Calu3 (cell line): ENCODE results near the gene RNF214. TPM values are rescaled to one million over a fixed set of nuclear protein-coding genes. Genes with fewer than 3 reads are reported as not detected.

ENCODE experiments used
- BruUV-seq: library from RNA; stranded (reverse); fragments of 400-500 nt; replicated peaks from 2 replicates; lab custom pipeline; 2021; lab: Mats Ljungman, UMichigan
- CTCF ChIA-PET: fragments of 300-600 bp; sonication (Branson Sonifier 250); formaldehyde crosslinking; loops from one replicate; lab custom pipeline; 2022; ENCODE audit warnings: antibody characterized with exemption; lab: Charles Lee
- DNase-seq: peaks from one replicate; pipeline ENCODE4 v3.0.0; 2022
- H3K27ac Mint-ChIP-seq: one replicate; pipeline ENCODE4 v1.8.0; 2022; ENCODE audit warnings: mixed read lengths; ENCODE audit not compliant: unreplicated experiment
- H3K27me3 Mint-ChIP-seq: one replicate; pipeline ENCODE4 v1.8.0; 2022; ENCODE audit warnings: mixed read lengths; ENCODE audit not compliant: unreplicated experiment
- H3K36me3 Mint-ChIP-seq: one replicate; pipeline ENCODE4 v1.8.0; 2022; ENCODE audit warnings: mild to moderate bottlenecking, moderate library complexity, mixed read lengths; ENCODE audit not compliant: insufficient read depth, unreplicated experiment
- H3K4me1 Mint-ChIP-seq: one replicate; pipeline ENCODE4 v1.8.0; 2022; ENCODE audit warnings: mild to moderate bottlenecking, low read depth, mixed read lengths; ENCODE audit not compliant: unreplicated experiment
- H3K4me3 Mint-ChIP-seq: one replicate; pipeline ENCODE4 v1.8.0; 2022; ENCODE audit warnings: mild to moderate bottlenecking, low read depth, moderate library complexity, mixed read lengths; ENCODE audit not compliant: unreplicated experiment
- H3K9me3 Mint-ChIP-seq: one replicate; pipeline ENCODE4 v1.8.0; 2022; ENCODE audit warnings: low read depth, mixed read lengths; ENCODE audit not compliant: unreplicated experiment
- CTCF ChIP-seq: fragments of 200-600 bp; IDR thresholded peaks from one replicate; pipeline ENCODE4 v1.8.0; 2022; ENCODE audit warnings: antibody characterized with exemption; ENCODE audit not compliant: unreplicated experiment
- intact Hi-C: fragments of 100-400 bp; cut with micrococcal nuclease; formaldehyde crosslinking; loops from one replicate; pipeline ENCODE4 v1.10.0; 2022; ENCODE audit not compliant: unreplicated experiment
- total RNA-seq: library from RNA; stranded (reverse); gene quantifications from 2 replicates; pipeline ENCODE4 v1.2.3, GENCODE V29; 2022

Gene RNF214
- total RNA-seq, 1 experiment from 2014 or later, result 19.2 TPM

DNA sequence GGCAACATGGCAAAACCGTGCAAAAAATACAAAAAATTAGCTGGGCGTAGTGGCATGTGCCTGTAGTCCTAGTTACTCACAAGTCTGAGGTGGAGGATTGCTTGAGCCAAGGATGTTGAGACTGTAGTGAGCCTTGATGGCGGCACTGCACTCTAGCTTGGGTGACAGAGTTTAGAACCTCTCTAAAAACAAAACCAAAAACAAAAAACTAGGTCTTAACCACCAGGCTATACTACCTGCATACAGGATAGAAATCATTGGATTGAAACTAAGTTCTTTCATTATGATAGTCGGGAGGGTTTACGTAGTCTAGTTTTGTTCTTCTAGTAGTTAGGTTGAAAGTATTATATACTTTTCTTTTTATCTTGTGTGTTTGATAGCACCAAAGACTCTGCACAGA is 5.8 kb downstream of the RNF214 start:
- Mint-ChIP-seq H3K9me3 (no peaks in the 10 kb centered on the region), H3K27me3 (no peaks in the 10 kb centered on the region), H3K4me3 (no peak overlapping the region), H3K36me3 (peaks cover 4% of the 10 kb centered on the region), H3K4me1 (no peaks in the 10 kb centered on the region), H3K27ac (no peak overlapping the region)
- TF ChIP-seq CTCF, result no peak
- CTCF ChIA-PET, result no interaction called here
- no peak for DNase-seq
- intact Hi-C loops, result no loop called here
- BruUV-seq, result no TSS peak

GRCh38 chr11:117239295-117239694 is 6.8 kb downstream of the RNF214 start:
- no peak for TF ChIP-seq CTCF
- intact Hi-C loops, result no loop called here
- no peak for DNase-seq
- CTCF ChIA-PET, result no interaction called here
- peaks cover 3% of the 10 kb centered on the region for H3K36me3 Mint-ChIP-seq
- no TSS peak for BruUV-seq
- H3K9me3 Mint-ChIP-seq, result no peaks in the 10 kb centered on the region
- H3K4me3 Mint-ChIP-seq, result no peak overlapping the region
- H3K27me3 Mint-ChIP-seq, result no peaks in the 10 kb centered on the region
- H3K4me1 Mint-ChIP-seq, result no peaks in the 10 kb centered on the region
- H3K27ac Mint-ChIP-seq, result no peak overlapping the region

DNA sequence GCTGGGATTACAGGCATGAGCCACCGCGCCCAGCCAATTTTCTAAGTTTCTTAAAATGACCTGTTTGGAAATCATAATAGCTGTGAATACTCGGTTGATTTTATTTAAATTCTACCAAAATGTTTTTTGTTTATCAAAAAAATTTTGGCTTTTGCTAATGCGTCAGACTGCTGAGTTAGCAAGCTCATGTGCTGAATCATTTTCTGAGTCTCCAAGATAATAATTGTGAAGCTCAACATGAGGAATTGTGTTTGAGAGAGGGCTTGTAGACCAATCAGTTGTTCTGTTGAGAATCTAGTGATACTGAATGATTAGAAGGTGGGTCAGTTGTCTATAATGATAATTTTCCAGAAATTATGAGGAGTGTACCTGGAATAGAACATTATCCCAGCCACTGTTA is 15.9 kb downstream of the RNF214 start:
- H3K9me3 Mint-ChIP-seq, result no peaks in the 10 kb centered on the region
- no peak for DNase-seq
- no TSS peak for BruUV-seq
- no peak for TF ChIP-seq CTCF
- H3K4me3 Mint-ChIP-seq, result no peak overlapping the region
- no peaks in the 10 kb centered on the region for H3K4me1 Mint-ChIP-seq
- H3K36me3 Mint-ChIP-seq, result peaks cover 8% of the 10 kb centered on the region
- intact Hi-C loops, result no loop called here
- H3K27ac Mint-ChIP-seq, result no peak overlapping the region
- H3K27me3 Mint-ChIP-seq, result no peaks in the 10 kb centered on the region
- CTCF ChIA-PET, result no interaction called here

DNA sequence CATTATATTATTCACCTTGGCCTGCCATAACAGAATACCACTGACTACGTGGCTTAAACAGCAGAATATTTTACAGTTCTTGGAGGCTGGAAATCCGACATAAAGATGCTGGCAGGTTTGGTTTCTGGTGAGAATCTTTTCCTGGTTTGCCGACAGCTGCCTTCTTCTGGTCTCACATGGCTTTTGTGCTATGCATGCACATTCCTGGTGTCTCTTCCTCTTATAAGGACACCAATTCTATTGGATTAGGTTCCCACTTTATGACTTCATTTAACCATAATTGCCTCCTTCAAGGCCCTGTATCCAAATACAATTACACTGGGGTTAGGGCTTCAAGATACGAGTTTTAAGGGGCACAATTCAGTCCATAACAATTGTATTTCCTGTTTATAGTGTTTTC is 17.1 kb downstream of the RNF214 start:
- no peaks in the 10 kb centered on the region for H3K9me3 Mint-ChIP-seq
- no peak for TF ChIP-seq CTCF
- no peak for DNase-seq
- no peaks in the 10 kb centered on the region for H3K4me1 Mint-ChIP-seq
- intact Hi-C loops, result no loop called here
- H3K27ac Mint-ChIP-seq, result no peak overlapping the region
- no peak overlapping the region for H3K4me3 Mint-ChIP-seq
- peaks cover 4% of the 10 kb centered on the region for H3K36me3 Mint-ChIP-seq
- no TSS peak for BruUV-seq
- H3K27me3 Mint-ChIP-seq, result no peaks in the 10 kb centered on the region
- CTCF ChIA-PET, result no interaction called here
